Measurements from ENCODE around the gene SERPINB12. TPM values are rescaled to one million over a fixed set of nuclear protein-coding genes. Genes with fewer than 3 reads are reported as not detected.

Gene SERPINB12
- total RNA-seq, 1 experiment from 2014 or later, result not detected

DNA sequence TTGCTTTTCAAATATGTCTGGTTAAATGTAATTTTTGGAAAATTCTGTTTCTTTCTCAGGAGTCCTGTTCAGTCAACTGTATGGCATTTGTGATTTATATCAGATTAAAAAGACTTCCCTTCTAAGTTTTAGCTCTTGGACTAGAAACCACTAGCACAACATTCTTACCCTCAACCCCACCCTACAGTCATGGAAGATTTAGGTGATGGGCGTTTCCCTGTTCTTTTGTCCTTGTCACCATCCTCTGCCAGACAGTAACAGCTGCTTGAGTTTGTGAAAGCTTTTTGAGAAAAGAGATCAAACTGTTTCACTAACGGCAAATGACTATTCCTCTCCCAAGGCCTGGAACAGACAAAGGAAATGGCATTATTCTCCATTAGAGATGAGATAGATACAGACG lies 33.6 kb upstream of the SERPINB12 start:
- Histone ChIP-seq H3K23me2 (ENCODE audit: insufficient read length, low read depth, low read length, poor library complexity, severe bottlenecking) (no peaks in the 10 kb centered on the region), H2BK12ac (ENCODE audit: insufficient read length, low read depth, low read length) (no peak overlapping the region), H2BK5ac (ENCODE audit: insufficient read length, low read length) (no peak overlapping the region), H3K4me1 (ENCODE audit: insufficient read depth, low read length) (peaks cover 2% of the 10 kb centered on the region; the same call in 1 of the 2 replicates), H3K27me3 (ENCODE audit: insufficient read depth, low read length) (no peaks in the 10 kb centered on the region), H3K18ac (ENCODE audit: insufficient read length, low read depth, low read length) (no peak overlapping the region), H2AK5ac (ENCODE audit: insufficient read length, low read length) (no peak overlapping the region), H3K27ac (ENCODE audit: insufficient read length, low read depth, low read length) (no peak overlapping the region), H4K5ac (ENCODE audit: insufficient read length, low read depth, low read length) (no peak overlapping the region), H2BK120ac (ENCODE audit: low read depth, low read length, poor library complexity, severe bottlenecking) (no peak overlapping the region), H3K56ac (ENCODE audit: insufficient read length, low read depth, low read length) (no peak overlapping the region), H2BK20ac (ENCODE audit: low read depth, low read length, poor library complexity, severe bottlenecking) (no peak overlapping the region), H2AFZ (ENCODE audit: low read length) (no peak overlapping the region), H4K8ac (replicated peaks; ENCODE audit: insufficient read length, low read depth, low read length) (no peak overlapping the region), H3K79me2 (ENCODE audit: insufficient read depth, low read length) (no peaks in the 10 kb centered on the region), H3K9ac (ENCODE audit: extremely low read depth, insufficient read length, low read length) (no peak overlapping the region), H3T11ph (ENCODE audit: low read length) (no peak overlapping the region), H3K9me3 (ENCODE audit: control insufficient read depth, low read depth, low read length) (no peaks in the 10 kb centered on the region), H4K20me1 (ENCODE audit: control insufficient read depth, insufficient read depth, insufficient read length) (no peaks in the 10 kb centered on the region), H3K23ac (ENCODE audit: insufficient read length, low read depth, low read length) (no peak overlapping the region), H2BK15ac (ENCODE audit: low read depth, low read length) (no peak overlapping the region), H3K4ac (ENCODE audit: low read depth, low read length) (no peak overlapping the region), H4K91ac (ENCODE audit: insufficient read length, low read depth, low read length) (no peak overlapping the region), H3K4me2 (ENCODE audit: insufficient read depth, insufficient read length, low read length) (no peak overlapping the region), H3K79me1 (ENCODE audit: insufficient read depth, low read depth, low read length, poor library complexity, severe bottlenecking) (no peaks in the 10 kb centered on the region), H3K14ac (ENCODE audit: insufficient read depth, low read length) (no peak overlapping the region)
- TF ChIP-seq CTCF (conservative IDR thresholded peaks at IDR 0.05), result no peak
- Mint-ChIP-seq H3K36me3 (ENCODE audit: insufficient read depth in 1 of 3, low read depth in 3 of 3) (no peaks in the 10 kb centered on the region), H3K27ac (no peak overlapping the region; a peak in 2 of 7 replicates), H3K4me3 (no peak overlapping the region), H3K4me1 (peaks cover 31 to 35% of the 10 kb centered on the region in 2 experiments), H3K9me3 (no peaks in the 10 kb centered on the region), H3K27me3 (ENCODE audit: low read depth) (no peaks in the 10 kb centered on the region; the same call in 1 of the 2 replicates)
- whole genome bisulfite sequencing (ENCODE audit: extremely low coverage, insufficient read length, low lambda C conversion rate), result no CpG with 5 or more reads among the region's 3 CpGs
- no peak for DNase-seq
